ENCODE results near the gene IGSF11.

DNA sequence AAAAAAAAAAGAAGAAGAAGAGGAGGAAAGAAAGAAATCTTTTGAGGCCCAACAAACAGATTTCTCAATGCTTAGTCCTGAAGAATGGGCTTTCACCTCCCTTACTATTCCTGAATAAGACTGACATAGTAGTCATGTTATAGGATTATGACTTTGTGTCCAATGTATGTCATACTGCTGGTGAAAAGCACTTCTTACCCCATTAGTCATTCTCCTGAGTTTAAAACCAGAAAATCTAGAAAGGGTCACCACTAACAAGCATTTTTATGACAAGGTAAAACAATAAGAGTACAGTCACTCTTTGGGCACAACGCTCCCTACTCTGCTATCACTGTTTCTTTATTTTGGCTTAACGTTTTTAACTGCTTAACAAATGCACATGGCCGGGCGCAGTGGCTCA lies 88.2 kb downstream of the IGSF11 start:
- TF ChIP-seq YY1 (IDR thresholded peaks at IDR 0.05; ENCODE audit: insufficient read depth, insufficient read length) (no peak), SUZ12 (IDR thresholded peaks at IDR 0.05; ENCODE audit: extremely low read depth, insufficient read depth, insufficient read length) (no peak), ZNF274 (IDR thresholded peaks at IDR 0.05; ENCODE audit: low read depth, low read length) (no peak)
